ENCODE measurements around the gene HUWE1.

- TF ChIP-seq CTCF (IDR thresholded peaks at IDR 0.05) (no peak), POLR2AphosphoS5 (IDR thresholded peaks at IDR 0.05) (no peak), POLR2A (IDR thresholded peaks at IDR 0.05) (no peak), EP300 (IDR thresholded peaks at IDR 0.05) (no peak)
These were observed 4.9 kb downstream of the HUWE1 start for GRCh38 chrX:53681661-53682060.

All from stomach (tissue), 4 donors.